ENCODE measurements around the gene ULK4. TPM values are rescaled to one million over a fixed set of nuclear protein-coding genes. Genes with fewer than 3 reads are reported as not detected.

The ULK4 gene
- total and polyA plus RNA-seq, 2 donors (not counting 1 experiment from before 2014, with no cell fraction given), result 9.1 to 9.7 TPM

DNA sequence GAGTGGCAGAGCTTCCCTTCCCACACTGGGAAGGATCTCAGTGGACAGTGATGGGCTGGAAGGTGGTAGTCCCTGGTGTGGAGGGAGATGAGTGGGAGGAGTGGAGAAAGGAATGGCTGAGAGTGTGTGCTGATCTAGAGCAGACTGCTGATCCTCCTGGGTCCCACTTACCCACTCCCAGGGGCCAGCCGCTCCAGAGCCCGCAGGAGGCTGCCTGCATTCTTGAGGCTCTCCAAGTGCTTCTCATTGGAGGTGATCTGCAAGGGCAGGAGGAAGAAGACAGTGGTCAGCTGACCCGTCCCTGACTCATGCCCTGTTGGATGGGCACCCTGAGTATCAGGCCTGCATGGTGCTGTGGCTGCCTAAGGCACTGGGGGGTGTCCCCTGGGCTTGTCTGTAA is 712.6 kb downstream of the ULK4 start:
- no peak overlapping the region for H2AFZ ChIP-seq (ENCODE audit: low read length)
- H3K4me2 ChIP-seq (ENCODE audit: extremely low read depth, insufficient read depth, low read length), result no peak overlapping the region
- no peaks in the 10 kb centered on the region for H3K27me3 ChIP-seq (ENCODE audit: control insufficient read depth, insufficient read depth, low read length)
- H3K27ac ChIP-seq (ENCODE audit: insufficient read depth, low read length), result no peak overlapping the region
- DNase-seq (ENCODE audit: low read depth in 2 of 2), result no peak
- peaks cover 1% of the 10 kb centered on the region for H3K36me3 ChIP-seq (ENCODE audit: control insufficient read depth, insufficient read depth, low read length)
- H3K4me3 ChIP-seq (replicated peaks in 1 of 4; ENCODE audit: control extremely low read depth in 1 of 4, insufficient read depth in 1 of 4, low read depth in 3 of 4, low read length in 4 of 4), result no peak overlapping the region
- no peaks in the 10 kb centered on the region for H3K4me1 ChIP-seq (ENCODE audit: control insufficient read depth, extremely low read depth, insufficient read depth, low read length)
- TF ChIP-seq EZH2 (IDR thresholded peaks at IDR 0.05; ENCODE audit: low read length, missing control alignments) (no peak), CTCF (conservative IDR thresholded peaks at IDR 0.05 in 1 of 2, IDR thresholded peaks at IDR 0.05 in 1 of 2; ENCODE audit: low read depth in 1 of 2, low read length in 2 of 2) (no peak)
- H4K20me1 ChIP-seq (ENCODE audit: control insufficient read depth, extremely low read depth, insufficient read depth, low read length), result no peaks in the 10 kb centered on the region
- H3K9ac ChIP-seq (ENCODE audit: insufficient read depth, low read length), result no peak overlapping the region
- H3K9me3 ChIP-seq (ENCODE audit: control insufficient read depth, insufficient read depth, low read depth, low read length), result no peaks in the 10 kb centered on the region
- no peaks in the 10 kb centered on the region for H3K79me2 ChIP-seq (ENCODE audit: control insufficient read depth, insufficient read depth, low read length)

DNA sequence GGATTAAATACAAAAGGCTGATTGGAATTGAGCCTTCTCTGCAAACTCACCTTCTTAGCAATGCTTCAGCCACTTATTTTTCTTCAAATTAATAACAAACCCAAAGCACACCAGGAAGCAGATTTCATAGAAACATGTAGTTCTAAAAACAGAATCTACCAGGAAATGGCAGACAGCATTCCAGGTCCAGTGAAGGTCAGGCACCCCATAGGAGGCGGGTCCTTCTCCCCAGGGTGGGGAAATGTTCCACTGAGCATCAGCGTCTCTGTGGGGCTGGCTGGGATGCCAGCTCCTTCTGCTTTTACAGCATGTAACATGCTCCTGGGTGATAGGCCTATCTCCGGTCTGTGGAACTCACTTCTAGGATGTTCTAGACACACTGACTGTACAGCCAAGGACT is 713.4 kb downstream of the ULK4 start:
- peaks cover 1% of the 10 kb centered on the region for H3K36me3 ChIP-seq (ENCODE audit: control insufficient read depth, insufficient read depth, low read length)
- no peak for DNase-seq (ENCODE audit: low read depth in 2 of 2)
- no peak overlapping the region for H3K9ac ChIP-seq (ENCODE audit: insufficient read depth, low read length)
- H3K79me2 ChIP-seq (ENCODE audit: control insufficient read depth, insufficient read depth, low read length), result no peaks in the 10 kb centered on the region
- H2AFZ ChIP-seq (ENCODE audit: low read length), result no peak overlapping the region
- H3K4me2 ChIP-seq (ENCODE audit: extremely low read depth, insufficient read depth, low read length), result no peak overlapping the region
- no peak overlapping the region for H3K27ac ChIP-seq (ENCODE audit: insufficient read depth, low read length)
- no peak for TF ChIP-seq CTCF (conservative IDR thresholded peaks at IDR 0.05 in 1 of 2, IDR thresholded peaks at IDR 0.05 in 1 of 2; ENCODE audit: low read depth in 1 of 2, low read length in 2 of 2)
- TF ChIP-seq EZH2 (IDR thresholded peaks at IDR 0.05; ENCODE audit: low read length, missing control alignments), result no peak
- H4K20me1 ChIP-seq (ENCODE audit: control insufficient read depth, extremely low read depth, insufficient read depth, low read length), result no peaks in the 10 kb centered on the region
- no peaks in the 10 kb centered on the region for H3K9me3 ChIP-seq (ENCODE audit: control insufficient read depth, insufficient read depth, low read depth, low read length)
- no peak overlapping the region for H3K4me3 ChIP-seq (replicated peaks in 1 of 4; ENCODE audit: control extremely low read depth in 1 of 4, insufficient read depth in 1 of 4, low read depth in 3 of 4, low read length in 4 of 4)
- H3K4me1 ChIP-seq (ENCODE audit: control insufficient read depth, extremely low read depth, insufficient read depth, low read length), result no peaks in the 10 kb centered on the region
- H3K27me3 ChIP-seq (ENCODE audit: control insufficient read depth, insufficient read depth, low read length), result no peaks in the 10 kb centered on the region

GRCh38 chr3:41247055-41248004 is 714.6 kb downstream of the ULK4 start:
- Histone ChIP-seq H3K27me3 (ENCODE audit: control insufficient read depth, insufficient read depth, low read length) (no peaks in the 10 kb centered on the region), H3K4me1 (ENCODE audit: control insufficient read depth, extremely low read depth, insufficient read depth, low read length) (no peaks in the 10 kb centered on the region), H4K20me1 (ENCODE audit: control insufficient read depth, extremely low read depth, insufficient read depth, low read length) (no peaks in the 10 kb centered on the region), H3K9me3 (ENCODE audit: control insufficient read depth, insufficient read depth, low read depth, low read length) (no peaks in the 10 kb centered on the region), H2AFZ (ENCODE audit: low read length) (no peak overlapping the region), H3K4me3 (replicated peaks in 1 of 4; ENCODE audit: control extremely low read depth in 1 of 4, insufficient read depth in 1 of 4, low read depth in 3 of 4, low read length in 4 of 4) (no peak overlapping the region), H3K4me2 (ENCODE audit: extremely low read depth, insufficient read depth, low read length) (no peak overlapping the region), H3K36me3 (ENCODE audit: control insufficient read depth, insufficient read depth, low read length) (peaks cover 1% of the 10 kb centered on the region), H3K9ac (ENCODE audit: insufficient read depth, low read length) (no peak overlapping the region), H3K27ac (ENCODE audit: insufficient read depth, low read length) (no peak overlapping the region), H3K79me2 (ENCODE audit: control insufficient read depth, insufficient read depth, low read length) (no peaks in the 10 kb centered on the region)
- DNase-seq (ENCODE audit: low read depth in 2 of 2), result peak in 1 of 2 donors; percentile 57
- no peak for TF ChIP-seq CTCF (conservative IDR thresholded peaks at IDR 0.05 in 1 of 2, IDR thresholded peaks at IDR 0.05 in 1 of 2; ENCODE audit: low read depth in 1 of 2, low read length in 2 of 2)
- no peak for TF ChIP-seq EZH2 (IDR thresholded peaks at IDR 0.05; ENCODE audit: low read length, missing control alignments)
